ENCODE results near the gene GUCA1A. TPM values are rescaled to one million over a fixed set of nuclear protein-coding genes. Genes with fewer than 3 reads are reported as not detected.

Gene GUCA1A
- total RNA-seq, 1 experiment from 2014 or later = not detected

DNA sequence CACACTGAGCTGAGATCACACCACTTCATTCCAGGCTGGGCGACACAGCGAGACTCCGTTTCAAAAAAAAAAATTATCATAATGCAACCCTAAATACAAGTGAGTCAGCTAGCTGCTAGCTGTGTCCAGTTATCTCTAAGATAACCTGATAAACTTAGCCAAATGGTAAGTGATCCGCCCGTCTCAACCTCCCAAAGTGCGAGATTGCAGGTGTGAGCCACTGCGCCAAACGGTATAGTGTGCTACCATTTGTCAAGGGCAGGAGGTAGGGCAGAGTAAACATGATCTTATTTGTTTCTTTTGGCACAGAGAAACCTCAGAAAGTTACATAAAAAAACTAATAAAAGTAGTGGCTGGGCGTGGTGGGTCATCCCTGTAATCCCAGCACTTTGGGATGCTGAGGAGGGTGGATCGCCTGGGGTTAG, 26.0 kb upstream of the GUCA1A start:
- 0 out of 2 replicates have a peak overlapping the region, but pooled peaks have one; percentile 54 for H2AFZ ChIP-seq (ENCODE audit: low read length)
- CTCF ChIA-PET = no interaction called here
- DNase-seq (peak; percentile 79), ATAC-seq (peak; percentile 75)
- BruUV-seq (replicated peaks) = no TSS peak
- intact Hi-C loops (cut with micrococcal nuclease) = no loop called here
- TF ChIP-seq, protein P1, sequence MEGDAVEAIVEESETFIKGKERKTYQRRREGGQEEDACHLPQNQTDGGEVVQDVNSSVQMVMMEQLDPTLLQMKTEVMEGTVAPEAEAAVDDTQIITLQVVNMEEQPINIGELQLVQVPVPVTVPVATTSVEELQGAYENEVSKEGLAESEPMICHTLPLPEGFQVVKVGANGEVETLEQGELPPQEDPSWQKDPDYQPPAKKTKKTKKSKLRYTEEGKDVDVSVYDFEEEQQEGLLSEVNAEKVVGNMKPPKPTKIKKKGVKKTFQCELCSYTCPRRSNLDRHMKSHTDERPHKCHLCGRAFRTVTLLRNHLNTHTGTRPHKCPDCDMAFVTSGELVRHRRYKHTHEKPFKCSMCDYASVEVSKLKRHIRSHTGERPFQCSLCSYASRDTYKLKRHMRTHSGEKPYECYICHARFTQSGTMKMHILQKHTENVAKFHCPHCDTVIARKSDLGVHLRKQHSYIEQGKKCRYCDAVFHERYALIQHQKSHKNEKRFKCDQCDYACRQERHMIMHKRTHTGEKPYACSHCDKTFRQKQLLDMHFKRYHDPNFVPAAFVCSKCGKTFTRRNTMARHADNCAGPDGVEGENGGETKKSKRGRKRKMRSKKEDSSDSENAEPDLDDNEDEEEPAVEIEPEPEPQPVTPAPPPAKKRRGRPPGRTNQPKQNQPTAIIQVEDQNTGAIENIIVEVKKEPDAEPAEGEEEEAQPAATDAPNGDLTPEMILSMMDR (conservative IDR thresholded peaks at IDR 0.05; ENCODE audit: low read depth, low read length) = no peak
- TF ChIP-seq EZH2 (IDR thresholded peaks at IDR 0.05; ENCODE audit: low read length, unreplicated experiment) (no peak), EZH2phosphoT487 (IDR thresholded peaks at IDR 0.05; ENCODE audit: borderline replicate concordance, low read length) (no peak)
- no peaks in the 10 kb centered on the region for H4K20me1 ChIP-seq (ENCODE audit: low read length)
- H3K9ac ChIP-seq (ENCODE audit: low read length) = no peak overlapping the region
- peaks cover 2% of the 10 kb centered on the region for H3K79me2 ChIP-seq (ENCODE audit: low read length)
- no peaks in the 10 kb centered on the region for H3K36me3 ChIP-seq (ENCODE audit: low read depth, low read length)
- no peaks in the 10 kb centered on the region for H3K9me2 ChIP-seq (replicated peaks; ENCODE audit: low read length)
- H3F3A ChIP-seq (ENCODE audit: low read length, unreplicated experiment) = no peaks in the 10 kb centered on the region
- no peak overlapping the region for H3K4me3 ChIP-seq (ENCODE audit: low read length)
- peak overlapping the region; percentile 67; the same call in 1 of the 2 replicates for H3K4me2 ChIP-seq (ENCODE audit: low read length)
- peaks cover 20% of the 10 kb centered on the region for H3K4me1 ChIP-seq (ENCODE audit: insufficient read depth, low read length)
- no peaks in the 10 kb centered on the region for H3K9me3 ChIP-seq (ENCODE audit: low read length)
- POLR2A ChIA-PET (ENCODE audit: unreplicated experiment) = no interaction called here
- no peak overlapping the region for H3K27ac ChIP-seq (ENCODE audit: low read length)
- H3K27me3 ChIP-seq (ENCODE audit: low read length) = no peaks in the 10 kb centered on the region

DNA sequence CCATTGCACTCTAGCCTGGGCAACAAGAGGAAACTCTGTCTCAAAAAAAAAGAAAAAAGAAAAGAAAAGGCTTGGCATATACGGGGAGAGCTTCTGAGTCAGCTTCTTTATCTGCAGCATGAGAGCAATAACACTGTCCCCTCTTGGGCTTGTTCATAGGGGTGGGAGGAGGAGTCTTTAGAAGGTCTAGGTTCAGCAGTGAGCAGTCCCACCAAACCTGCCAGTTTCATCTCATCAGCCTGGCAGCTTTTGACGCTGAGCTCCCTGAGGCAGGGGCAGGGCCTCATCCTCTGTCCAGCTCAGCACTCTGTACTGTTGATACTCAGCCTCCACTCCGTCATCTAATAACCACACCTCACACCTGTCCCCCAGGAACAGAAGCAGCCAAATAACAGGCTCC, 25.1 kb upstream of the GUCA1A start:
- H3K36me3 ChIP-seq (ENCODE audit: low read depth, low read length) = no peaks in the 10 kb centered on the region
- H3K27me3 ChIP-seq (ENCODE audit: low read length) = no peaks in the 10 kb centered on the region
- H3K4me1 ChIP-seq (ENCODE audit: insufficient read depth, low read length) = peaks cover 15% of the 10 kb centered on the region
- no peak overlapping the region for H3K4me2 ChIP-seq (ENCODE audit: low read length)
- ChIA-PET CTCF (interaction anchor here (0.7 kb wide), 1 partner anchor 97 kb away, joined by 4 read pairs; no protein-coding TSS in a partner anchor), POLR2A (ENCODE audit: unreplicated experiment) (interaction anchor here (0.6 to 0.7 kb wide), 2 partner anchors 32 to 54 kb away, joined by 3 to 45 read pairs; no protein-coding TSS in a partner anchor)
- intact Hi-C loops (cut with micrococcal nuclease) = no loop called here
- H3K9me2 ChIP-seq (replicated peaks; ENCODE audit: low read length) = no peaks in the 10 kb centered on the region
- TF ChIP-seq EZH2phosphoT487 (IDR thresholded peaks at IDR 0.05; ENCODE audit: borderline replicate concordance, low read length) = no peak
- TF ChIP-seq, protein P1 (conservative IDR thresholded peaks at IDR 0.05; ENCODE audit: low read depth, low read length) = no peak
- TF ChIP-seq EZH2 (IDR thresholded peaks at IDR 0.05; ENCODE audit: low read length, unreplicated experiment) = no peak
- no peaks in the 10 kb centered on the region for H3K9me3 ChIP-seq (ENCODE audit: low read length)
- no peaks in the 10 kb centered on the region for H4K20me1 ChIP-seq (ENCODE audit: low read length)
- no peak overlapping the region for H3K9ac ChIP-seq (ENCODE audit: low read length)
- no TSS peak for BruUV-seq (replicated peaks)
- H3K4me3 ChIP-seq (ENCODE audit: low read length) = no peak overlapping the region
- DNase-seq (peak; percentile 27), ATAC-seq (no peak)
- no peaks in the 10 kb centered on the region for H3K79me2 ChIP-seq (ENCODE audit: low read length)
- H3K27ac ChIP-seq (ENCODE audit: low read length) = no peak overlapping the region
- no peaks in the 10 kb centered on the region for H3F3A ChIP-seq (ENCODE audit: low read length, unreplicated experiment)
- no peak overlapping the region for H2AFZ ChIP-seq (ENCODE audit: low read length)

DNA sequence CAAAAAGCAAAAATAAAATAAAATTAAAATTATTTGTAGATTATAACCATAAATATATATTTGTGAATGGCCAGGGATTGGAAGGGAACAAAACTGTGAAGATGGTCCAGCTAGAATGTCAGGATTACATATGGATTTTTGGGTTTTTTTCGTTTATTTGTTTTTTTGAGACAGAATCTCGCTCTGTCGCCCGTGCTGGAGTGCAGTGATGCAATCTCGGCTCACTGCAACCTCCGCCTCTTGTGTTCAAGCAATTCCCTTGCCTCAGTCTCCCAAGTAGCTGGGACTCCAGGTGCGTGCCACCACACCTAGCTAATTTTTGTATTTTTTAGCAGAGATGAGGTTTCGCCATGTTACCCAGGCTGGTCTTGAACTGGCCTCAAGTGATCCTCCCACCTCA, 22.9 kb upstream of the GUCA1A start:
- no peak for DNase-seq
- Histone ChIP-seq H3K4me2 (ENCODE audit: low read length) (no peak overlapping the region), H3K4me1 (ENCODE audit: insufficient read depth, low read length) (peaks cover 10% of the 10 kb centered on the region; the same call in 1 of the 2 replicates), H3K4me3 (ENCODE audit: low read length) (no peak overlapping the region), H3K79me2 (ENCODE audit: low read length) (no peaks in the 10 kb centered on the region), H3K9me2 (replicated peaks; ENCODE audit: low read length) (no peaks in the 10 kb centered on the region), H2AFZ (ENCODE audit: low read length) (no peak overlapping the region), H3K9ac (ENCODE audit: low read length) (no peak overlapping the region), H3K9me3 (ENCODE audit: low read length) (no peaks in the 10 kb centered on the region), H4K20me1 (ENCODE audit: low read length) (no peaks in the 10 kb centered on the region), H3K36me3 (ENCODE audit: low read depth, low read length) (no peaks in the 10 kb centered on the region), H3F3A (ENCODE audit: low read length, unreplicated experiment) (no peaks in the 10 kb centered on the region), H3K27ac (ENCODE audit: low read length) (no peak overlapping the region), H3K27me3 (ENCODE audit: low read length) (no peaks in the 10 kb centered on the region)
- TF ChIP-seq, protein P1 (conservative IDR thresholded peaks at IDR 0.05; ENCODE audit: low read depth, low read length) = no peak
- no peak for TF ChIP-seq EZH2phosphoT487 (IDR thresholded peaks at IDR 0.05; ENCODE audit: borderline replicate concordance, low read length)
- TF ChIP-seq EZH2 (IDR thresholded peaks at IDR 0.05; ENCODE audit: low read length, unreplicated experiment) = no peak
- CTCF ChIA-PET = interaction anchor here (0.6 kb wide), 1 partner anchor 12 kb away, joined by 3 read pairs; no protein-coding TSS in a partner anchor
- intact Hi-C loops (cut with micrococcal nuclease) = no loop called here
- ATAC-seq = no peak
- no TSS peak for BruUV-seq (replicated peaks)
- POLR2A ChIA-PET (ENCODE audit: unreplicated experiment) = no interaction called here
